ENCODE data around the gene RPTOR.

GRCh38 chr17:80645706-80646325, 101.2 kb downstream of the RPTOR start:
- TF ChIP-seq CTCF (IDR thresholded peaks at IDR 0.05; ENCODE audit: poor library complexity, severe bottlenecking): no peak
- no peak for TF ChIP-seq EZH2 (IDR thresholded peaks at IDR 0.05; ENCODE audit: borderline replicate concordance, insufficient read depth, low read length, poor library complexity, severe bottlenecking)
- no peak for TF ChIP-seq TAF1 (IDR thresholded peaks at IDR 0.05; ENCODE audit: low read depth)
- no peak for TF ChIP-seq REST (IDR thresholded peaks at IDR 0.05; ENCODE audit: borderline replicate concordance)
- no peak for TF ChIP-seq POLR2AphosphoS5 (IDR thresholded peaks at IDR 0.05)
- TF ChIP-seq EP300 (conservative IDR thresholded peaks at IDR 0.05; ENCODE audit: poor library complexity, severe bottlenecking): no peak
- TF ChIP-seq SMC3 (conservative IDR thresholded peaks at IDR 0.05; ENCODE audit: poor library complexity): no peak
